Liver (tissue), 3 donors: ENCODE data around the gene RAI1.

ENCODE experiments used
- CTCF ChIP-seq: fragments of 150-350 bp; IDR thresholded peaks from 2 replicates; pipeline ENCODE4 v1.5.1; 2017; ENCODE audit warnings: improper control_type of control experiment, low read depth, low read length; ENCODE audit not compliant: missing input control
- EGR1 ChIP-seq, 2 donors: IDR thresholded peaks; 2 replicates each; pipeline ENCODE4 v1.6.1; 2016 to 2018; ENCODE audit warnings: antibody characterized with exemption in 2 of 2, low read depth in 2 of 2
- GABPA ChIP-seq, 2 donors: IDR thresholded peaks in 1 of 2; conservative IDR thresholded peaks in 1 of 2; 2 replicates each; pipeline ENCODE4 v1.6.1; 2016; ENCODE audit warnings: antibody characterized with exemption in 2 of 2, mild to moderate bottlenecking in 1 of 2, moderate library complexity in 1 of 2
- HNF4A ChIP-seq, 2 donors: conservative IDR thresholded peaks; 2 replicates each; pipeline ENCODE4 v1.6.1; 2016; ENCODE audit warnings: antibody characterized with exemption in 2 of 2, mild to moderate bottlenecking in 2 of 2
- JUND ChIP-seq, 2 donors: IDR thresholded peaks; 2 replicates each; pipeline ENCODE4 v1.6.1; 2016; ENCODE audit warnings: antibody characterized with exemption in 2 of 2
- MAX ChIP-seq: IDR thresholded peaks from 2 replicates; pipeline ENCODE4 v1.6.1; 2016; ENCODE audit warnings: antibody characterized with exemption
- RAD21 ChIP-seq, 2 donors: IDR thresholded peaks; 2 replicates each; pipeline ENCODE4 v1.6.1; 2016; ENCODE audit warnings: antibody characterized with exemption in 2 of 2, mild to moderate bottlenecking in 2 of 2
- RXRA ChIP-seq, 2 donors: IDR thresholded peaks; 2 replicates each; pipeline ENCODE4 v1.6.1; 2017 to 2018; ENCODE audit warnings: antibody characterized with exemption in 2 of 2, mild to moderate bottlenecking in 1 of 2
- SP1 ChIP-seq: IDR thresholded peaks from 2 replicates; pipeline ENCODE4 v1.6.1; 2018; ENCODE audit warnings: antibody characterized with exemption, mild to moderate bottlenecking
- TAF1 ChIP-seq: conservative IDR thresholded peaks from 2 replicates; pipeline ENCODE4 v1.6.1; 2016; ENCODE audit warnings: antibody characterized with exemption, mild to moderate bottlenecking
- YY1 ChIP-seq: IDR thresholded peaks from 2 replicates; pipeline ENCODE4 v1.6.1; 2016; ENCODE audit warnings: antibody characterized with exemption, mild to moderate bottlenecking
- donor health status: healthy.
- donor health status: healthy.

- TF ChIP-seq EGR1 (IDR thresholded peaks at IDR 0.05; ENCODE audit: low read depth in 2 of 2) = no peak
- no peak for TF ChIP-seq CTCF
- TF ChIP-seq RAD21 (IDR thresholded peaks at IDR 0.05) = no peak
- TF ChIP-seq GABPA (IDR thresholded peaks at IDR 0.05 in 1 of 2, conservative IDR thresholded peaks at IDR 0.05 in 1 of 2) = no peak
- no peak for TF ChIP-seq JUND (IDR thresholded peaks at IDR 0.05)
- no peak for TF ChIP-seq SP1
- TF ChIP-seq MAX = no peak
- no peak for TF ChIP-seq HNF4A (conservative IDR thresholded peaks at IDR 0.05)
- no peak for TF ChIP-seq YY1
- no peak for TF ChIP-seq TAF1
- no peak for TF ChIP-seq RXRA (IDR thresholded peaks at IDR 0.05)
Observed at GRCh38 chr17:17760350-17760749, 79.1 kb downstream of the RAI1 start.
